C4-2B (cell line): ENCODE results near the gene ADARB2.

Experiments
- H3K27ac ChIP-seq: fragments of 450-650 bp; 2 replicates; pipeline ENCODE4 v1.5.1; 2017
- CTCF ChIP-seq: fragments of 450-650 bp; conservative IDR thresholded peaks from 2 replicates; pipeline ENCODE4 v1.5.1; 2017; ENCODE audit warnings: mild to moderate bottlenecking
- ZFX ChIP-seq: fragments of 450-650 bp; IDR thresholded peaks from 2 replicates; pipeline ENCODE4 v1.6.1; 2017

The ADARB2 gene

GRCh38 chr10:1392127-1392526 is 345.2 kb downstream of the ADARB2 start:
- no peak overlapping the region for H3K27ac ChIP-seq
- TF ChIP-seq CTCF, result no peak

- H3K27ac ChIP-seq, result no peak overlapping the region
- TF ChIP-seq CTCF (no peak), ZFX (no peak)
Observed at GRCh38 chr10:1390200-1390599, 347.1 kb downstream of the ADARB2 start.

GRCh38 chr10:1384026-1384425 is 353.3 kb downstream of the ADARB2 start:
- TF ChIP-seq ZFX, result no peak
- TF ChIP-seq CTCF, result no peak

GRCh38 chr10:1382711-1383110 is 354.6 kb downstream of the ADARB2 start:
- H3K27ac ChIP-seq, result no peak overlapping the region
- TF ChIP-seq ZFX (no peak), CTCF (no peak)

More at GRCh38 chr10:1384026-1384425, 353.3 kb downstream of the ADARB2 start:
- H3K27ac ChIP-seq, result no peak overlapping the region

- TF ChIP-seq ZFX (no peak), CTCF (no peak)
- no peak overlapping the region for H3K27ac ChIP-seq
Observed at GRCh38 chr10:1381339-1381738, 356.0 kb downstream of the ADARB2 start.

GRCh38 chr10:1380088-1380671 is 357.1 kb downstream of the ADARB2 start:
- TF ChIP-seq CTCF (no peak), ZFX (no peak)
- no peak overlapping the region for H3K27ac ChIP-seq

GRCh38 chr10:1379601-1380000 is 357.7 kb downstream of the ADARB2 start:
- TF ChIP-seq CTCF, result peak; percentile 74
- no peak for TF ChIP-seq ZFX
- H3K27ac ChIP-seq, result no peak overlapping the region
